Progenitor cell of endocrine pancreas (in vitro differentiated cells): ENCODE measurements around the gene DNAJA4. TPM values are rescaled to one million over a fixed set of nuclear protein-coding genes. Genes with fewer than 3 reads are reported as not detected.

Experiments
- DNase-seq: peaks from one replicate; pipeline ENCODE4 v3.0.0; 2021; ENCODE audit warnings: low spot score; ENCODE audit not compliant: unreplicated experiment
- H3K27ac Mint-ChIP-seq: 2 replicates; pipeline ENCODE4 v1.8.0; 2021; ENCODE audit warnings: mild to moderate bottlenecking, moderate library complexity, mixed read lengths
- H3K27me3 Mint-ChIP-seq: 2 replicates; pipeline ENCODE4 v1.8.0; 2021; ENCODE audit warnings: mixed read lengths
- H3K36me3 Mint-ChIP-seq: 2 replicates; pipeline ENCODE4 v1.8.0; 2022; ENCODE audit warnings: mixed read lengths; ENCODE audit not compliant: insufficient read depth
- H3K4me1 Mint-ChIP-seq: 2 replicates; pipeline ENCODE4 v1.8.0; 2021; ENCODE audit warnings: low read depth, mixed read lengths
- H3K4me3 Mint-ChIP-seq: 2 replicates; pipeline ENCODE4 v1.8.0; 2021; ENCODE audit warnings: low read depth, mild to moderate bottlenecking, moderate library complexity, mixed read lengths
- H3K9me3 Mint-ChIP-seq: 2 replicates; pipeline ENCODE4 v1.8.0; 2021; ENCODE audit warnings: low read depth, mixed read lengths
- CTCF ChIP-seq: fragments of 200-600 bp; sonication (generic); IDR thresholded peaks from one replicate; pipeline ENCODE4 v1.5.0; 2021; ENCODE audit warnings: antibody characterized with exemption, mild to moderate bottlenecking; ENCODE audit not compliant: unreplicated experiment
- total RNA-seq: library from RNA; stranded (reverse); gene quantifications from 2 replicates; pipeline ENCODE4 v1.2.1, GENCODE V29; 2021

Gene DNAJA4
- total RNA-seq, 1 donor from 2014 or later = 4.8 TPM

- Mint-ChIP-seq H3K36me3 (no peaks in the 10 kb centered on the region), H3K4me3 (no peak overlapping the region), H3K4me1 (peaks cover 5% of the 10 kb centered on the region), H3K27ac (no peak overlapping the region), H3K27me3 (peaks cover 6% of the 10 kb centered on the region), H3K9me3 (no peaks in the 10 kb centered on the region)
- no peak for DNase-seq
- TF ChIP-seq CTCF = no peak
Measured at GRCh38 chr15:78249131-78249530, 15.2 kb upstream of the DNAJA4 start.

GRCh38 chr15:78251136-78251535 lies 13.2 kb upstream of the DNAJA4 start:
- Mint-ChIP-seq H3K4me1 (no peaks in the 10 kb centered on the region), H3K27ac (no peak overlapping the region), H3K36me3 (no peaks in the 10 kb centered on the region), H3K4me3 (no peak overlapping the region), H3K9me3 (no peaks in the 10 kb centered on the region), H3K27me3 (peaks cover 6% of the 10 kb centered on the region)
- TF ChIP-seq CTCF = no peak
- no peak for DNase-seq

GRCh38 chr15:78255421-78256043 lies 8.8 kb upstream of the DNAJA4 start:
- no peak for DNase-seq
- no peaks in the 10 kb centered on the region for H3K4me1 Mint-ChIP-seq
- H3K27me3 Mint-ChIP-seq = peaks cover 13% of the 10 kb centered on the region
- no peaks in the 10 kb centered on the region for H3K36me3 Mint-ChIP-seq
- no peaks in the 10 kb centered on the region for H3K9me3 Mint-ChIP-seq
- TF ChIP-seq CTCF = no peak
- H3K27ac Mint-ChIP-seq = no peak overlapping the region
- H3K4me3 Mint-ChIP-seq = no peak overlapping the region

DNA sequence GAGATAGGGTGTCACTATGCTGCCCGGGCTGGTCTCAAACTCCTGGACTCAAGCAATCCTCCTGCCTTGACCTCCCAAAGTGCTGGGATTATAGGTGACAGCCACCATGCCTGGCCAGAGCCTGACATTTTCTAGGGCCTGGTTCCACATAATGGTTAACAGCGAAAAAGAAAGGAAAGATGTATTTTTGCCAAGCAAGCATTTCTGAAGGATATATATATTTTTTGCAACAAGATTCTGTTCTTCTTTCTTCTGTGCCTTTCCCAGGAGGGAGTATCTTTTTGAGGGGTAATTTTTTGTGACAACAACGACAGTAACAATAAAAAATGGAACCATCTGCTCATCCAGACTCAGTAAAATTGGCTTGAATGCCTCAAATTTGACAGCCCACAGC lies 8.3 kb upstream of the DNAJA4 start:
- no peak for TF ChIP-seq CTCF
- no peak overlapping the region for H3K4me3 Mint-ChIP-seq
- DNase-seq = no peak
- no peaks in the 10 kb centered on the region for H3K9me3 Mint-ChIP-seq
- H3K27me3 Mint-ChIP-seq = peaks cover 13% of the 10 kb centered on the region
- H3K27ac Mint-ChIP-seq = no peak overlapping the region
- H3K4me1 Mint-ChIP-seq = no peaks in the 10 kb centered on the region
- no peaks in the 10 kb centered on the region for H3K36me3 Mint-ChIP-seq

DNA sequence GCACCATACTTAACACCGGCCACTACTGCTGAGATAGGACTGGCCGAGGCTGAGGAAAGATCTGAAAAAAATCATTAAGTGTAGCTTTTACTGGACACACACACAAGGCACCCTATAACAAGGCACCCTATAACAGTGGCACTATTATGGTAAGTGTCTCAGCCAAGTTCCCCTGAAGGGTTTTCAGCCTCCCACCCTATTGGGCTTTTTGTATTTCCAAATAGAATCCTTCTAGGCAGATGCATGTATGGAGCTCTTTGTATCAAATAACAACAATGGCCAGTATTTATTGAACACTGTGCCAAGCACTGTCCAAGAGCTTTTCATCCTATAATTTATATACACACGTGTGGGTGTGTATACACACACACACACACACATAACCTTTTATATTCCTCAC lies 6.7 kb upstream of the DNAJA4 start:
- no peak for TF ChIP-seq CTCF
- Mint-ChIP-seq H3K9me3 (no peaks in the 10 kb centered on the region), H3K36me3 (no peaks in the 10 kb centered on the region), H3K27me3 (peaks cover 10% of the 10 kb centered on the region), H3K27ac (no peak overlapping the region), H3K4me3 (no peak overlapping the region), H3K4me1 (no peaks in the 10 kb centered on the region)
- DNase-seq = no peak
